ENCODE data around the gene ARL6IP1. TPM values are rescaled to one million over a fixed set of nuclear protein-coding genes. Genes with fewer than 3 reads are reported as not detected.

Gene ARL6IP1
- polyA plus RNA-seq, 3 donors, result 246 to 312 (median 264) TPM

GRCh38 chr16:18805257-18805773 lies 4.0 kb upstream of the ARL6IP1 start:
- DNase-seq (ENCODE audit: extremely low read depth in 1 of 11, low read depth in 9 of 11, low spot score in 4 of 11), result no peak

GRCh38 chr16:18804540-18804939 lies 3.2 kb upstream of the ARL6IP1 start:
- DNase-seq (ENCODE audit: extremely low read depth in 1 of 11, low read depth in 9 of 11, low spot score in 4 of 11), result no peak

- no peak for DNase-seq (ENCODE audit: extremely low read depth in 1 of 11, low read depth in 9 of 11, low spot score in 4 of 11)
These were observed 2.5 kb upstream of the ARL6IP1 start for GRCh38 chr16:18803569-18804462.

- no peak for DNase-seq (ENCODE audit: extremely low read depth in 1 of 11, low read depth in 9 of 11, low spot score in 4 of 11)
These were observed 1.5 kb upstream of the ARL6IP1 start for GRCh38 chr16:18802767-18803343.

- DNase-seq (ENCODE audit: extremely low read depth in 1 of 11, low read depth in 9 of 11, low spot score in 4 of 11), result no peak
These were observed 589 bp downstream of the ARL6IP1 start for GRCh38 chr16:18800775-18801144.

- no peak for DNase-seq (ENCODE audit: extremely low read depth in 1 of 11, low read depth in 9 of 11, low spot score in 4 of 11)
These were observed 1.1 kb downstream of the ARL6IP1 start for GRCh38 chr16:18800293-18800692.

GRCh38 chr16:18799500-18799899 lies 1.8 kb downstream of the ARL6IP1 start:
- DNase-seq (ENCODE audit: extremely low read depth in 1 of 11, low read depth in 9 of 11, low spot score in 4 of 11), result no peak

GRCh38 chr16:18797746-18798145 lies 3.6 kb downstream of the ARL6IP1 start:
- DNase-seq (ENCODE audit: extremely low read depth in 1 of 11, low read depth in 9 of 11, low spot score in 4 of 11), result no peak

GRCh38 chr16:18796377-18796776 lies 5.0 kb downstream of the ARL6IP1 start:
- DNase-seq (ENCODE audit: extremely low read depth in 1 of 11, low read depth in 9 of 11, low spot score in 4 of 11), result no peak

GRCh38 chr16:18792836-18793433 lies 8.4 kb downstream of the ARL6IP1 start:
- DNase-seq (ENCODE audit: extremely low read depth in 1 of 11, low read depth in 9 of 11, low spot score in 4 of 11), result no peak

- DNase-seq (ENCODE audit: extremely low read depth in 1 of 11, low read depth in 9 of 11, low spot score in 4 of 11), result peak; percentile 91 to 99 (median 95)
These were observed 11.3 kb downstream of the ARL6IP1 start, which contains the start of gene RPS15A for GRCh38 chr16:18789850-18790706. Gene RPS15A, minus strand, starts transcription at chr16:18790334. Its CDS starts 1,221 bp downstream, at chr16:18789113.

GRCh38 chr16:18789515-18789849 lies 11.9 kb downstream of the ARL6IP1 start:
- DNase-seq (ENCODE audit: extremely low read depth in 1 of 11, low read depth in 9 of 11, low spot score in 4 of 11), result no peak

- DNase-seq (ENCODE audit: extremely low read depth in 1 of 11, low read depth in 9 of 11, low spot score in 4 of 11), result no peak
These were observed 12.4 kb downstream of the ARL6IP1 start for GRCh38 chr16:18788828-18789514.

GRCh38 chr16:18784917-18785623 lies 16.3 kb downstream of the ARL6IP1 start:
- no peak for DNase-seq (ENCODE audit: extremely low read depth in 1 of 11, low read depth in 9 of 11, low spot score in 4 of 11)

GRCh38 chr16:18783430-18784341 lies 17.7 kb downstream of the ARL6IP1 start:
- DNase-seq (ENCODE audit: extremely low read depth in 1 of 11, low read depth in 9 of 11, low spot score in 4 of 11), result no peak

- DNase-seq (ENCODE audit: extremely low read depth in 1 of 11, low read depth in 9 of 11, low spot score in 4 of 11), result no peak
These were observed 18.5 kb downstream of the ARL6IP1 start for GRCh38 chr16:18782697-18783429.

All from renal cortex interstitium (tissue), 11 donors.